Ishikawa (cell line): ENCODE data around the gene FABP6.

Experiments used
- CEBPB ChIP-seq: IDR thresholded peaks from 2 replicates; pipeline ENCODE4 v1.6.1; 2012
- EGR1 ChIP-seq: IDR thresholded peaks from 2 replicates; pipeline ENCODE4 v1.6.1; 2012
- RAD21 ChIP-seq: IDR thresholded peaks from 2 replicates; pipeline ENCODE4 v1.6.1; 2012; ENCODE audit warnings: low read depth
- TAF1 ChIP-seq: IDR thresholded peaks from 2 replicates; pipeline ENCODE4 v1.6.1; 2012; ENCODE audit warnings: low read depth, mild to moderate bottlenecking

DNA sequence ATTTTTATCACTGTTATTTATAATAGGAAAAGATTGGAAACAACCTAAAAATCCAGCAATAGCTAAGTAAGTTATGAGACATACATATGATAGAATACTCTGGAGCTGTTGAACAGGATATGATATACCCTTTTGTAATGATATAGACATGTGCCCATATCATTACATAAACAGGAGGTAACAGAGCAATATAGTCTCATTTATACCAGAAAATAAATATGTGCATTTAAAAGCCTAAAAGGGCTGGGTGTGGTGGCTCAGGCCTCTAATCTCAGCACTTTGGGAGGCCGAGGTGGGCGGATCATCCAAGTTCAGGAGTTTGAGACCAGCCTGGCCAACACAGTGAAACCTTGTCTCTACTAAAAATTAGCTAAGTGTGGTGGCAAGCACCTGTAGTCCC lies 2.3 kb upstream of the FABP6 start:
- TF ChIP-seq CEBPB: no peak
- no peak for TF ChIP-seq TAF1
- no peak for TF ChIP-seq EGR1
- no peak for TF ChIP-seq RAD21
